GM23338 (cell line): ENCODE data around the gene GET4.

Experiments
- CREB1 ChIP-seq: fragments of 250-450 bp; sonication (Bioruptor Pico); IDR thresholded peaks from 2 replicates; pipeline ENCODE4 v1.5.0; 2020; ENCODE audit warnings: low read depth, mild to moderate bottlenecking, moderate library complexity
- CTCF ChIP-seq, 2 experiments: fragments of 200-600 bp in 1 of 2; sonication (generic) in 1 of 2; conservative IDR thresholded peaks; 2 replicates each; pipeline versions ENCODE4 v1.5.1 to v1.6.1; 2016 to 2017; ENCODE audit warnings: antibody characterized with exemption in 2 of 2, low read depth in 2 of 2, mild to moderate bottlenecking in 2 of 2, moderate library complexity in 1 of 2
- POLR2AphosphoS5 ChIP-seq: IDR thresholded peaks from 2 replicates; pipeline ENCODE4 v1.6.1; 2016; ENCODE audit warnings: antibody characterized with exemption, low read depth
- REST ChIP-seq: IDR thresholded peaks from one replicate; pipeline ENCODE4 v1.6.1; 2018; ENCODE audit warnings: antibody characterized with exemption; ENCODE audit not compliant: unreplicated experiment
- ZNF331 ChIP-seq: fragments of 250-450 bp; sonication (Bioruptor Pico); IDR thresholded peaks from 2 replicates; pipeline ENCODE4 v1.5.0; 2020; ENCODE audit warnings: low read depth, mild to moderate bottlenecking, moderate library complexity

GRCh38 chr7:890868-891267, 14.5 kb downstream of the GET4 start:
- TF ChIP-seq CTCF (conservative IDR thresholded peaks at IDR 0.05; ENCODE audit: low read depth in 2 of 2): no peak
- no peak for TF ChIP-seq ZNF331 (CRISPR knock-in tag)
- no peak for TF ChIP-seq POLR2AphosphoS5
- TF ChIP-seq CREB1 (CRISPR knock-in tag): no peak
- TF ChIP-seq REST: no peak
